K562 (cell line): Measurements from ENCODE around the gene IFI27L1. TPM values are rescaled to one million over a fixed set of nuclear protein-coding genes. Genes with fewer than 3 reads are reported as not detected.

Experiments
- ATAC-seq: fragments of 200-7000 bp; cut with Tn5 transposase; 3 replicates; pipeline ENCODE4 v1.9.1; 2020; ENCODE audit warnings: moderate library complexity
- BruUV-seq: library from RNA; stranded (reverse); fragments of 400-500 nt; replicated peaks from 2 replicates; lab custom pipeline; 2021; lab: Mats Ljungman, UMichigan
- CTCF ChIA-PET: fragments of 300-600 bp; formaldehyde crosslinking; extraction: SDS; loops from one replicate; lab custom pipeline; 2021; ENCODE audit warnings: low intra/inter-chr PET ratio; lab: Yijun Ruan, JAX
- POLR2A ChIA-PET: fragments of 300-600, 350-650 bp; sonication (Branson Sonifier 250); formaldehyde crosslinking; extraction: SDS; loops from one replicate; lab custom pipeline; 2021; ENCODE audit warnings: antibody characterized with exemption, inconsistent platforms; lab: Yijun Ruan, JAX
- DNase-seq, 4 experiments: peaks; one replicate each; pipeline versions ENCODE4 v3.0.0 to v3.0.0-alpha.2; 2011 to 2018; ENCODE audit warnings: low spot score in 3 of 4, mixed read lengths in 3 of 4; ENCODE audit errors: extremely low read depth in 1 of 4
- FAIRE-seq: peaks from 2 replicates; lab custom pipeline; 2011; peaks lifted over from hg19 to GRCh38; lab: Jason Lieb, UNC
- H2AFZ ChIP-seq: 2 replicates; pipeline ENCODE4 v1.6.0; 2011; ENCODE audit warnings: low read depth, low read length, control low read depth, inconsistent platforms
- H3K27ac ChIP-seq: fragments of 200-600 bp; 3 replicates; pipeline ENCODE4 v1.8.0; 2011; ENCODE audit warnings: low read depth, mild to moderate bottlenecking, control low read depth, inconsistent platforms, low read length, moderate library complexity, mixed read lengths; ENCODE audit errors: extremely low read depth
- H3K27me3 ChIP-seq, 2 experiments: fragments of 300-600 bp in 1 of 2; 2 replicates in 1 of 2; 3 replicates in 1 of 2; pipeline versions ENCODE4 v1.6.0 to v1.8.0; 2011; ENCODE audit warnings: inconsistent platforms in 2 of 2, low read length in 2 of 2, mild to moderate bottlenecking in 1 of 2, mixed read lengths in 1 of 2, moderate library complexity in 1 of 2; ENCODE audit not compliant: control insufficient read depth in 2 of 2, insufficient read depth in 2 of 2
- H3K36me3 ChIP-seq: fragments of 300-600 bp; 3 replicates; pipeline ENCODE4 v1.8.0; 2011; ENCODE audit warnings: mild to moderate bottlenecking, low read length, inconsistent platforms; ENCODE audit not compliant: control insufficient read depth, insufficient read depth
- H3K4me1 ChIP-seq, 2 experiments: fragments of 200-600 bp in 1 of 2; replicated peaks in 1 of 2; 2 replicates in 1 of 2; 3 replicates in 1 of 2; pipeline versions ENCODE4 v1.5.1 to v1.8.0; 2011; ENCODE audit warnings: inconsistent platforms in 2 of 2, low read length in 2 of 2, mild to moderate bottlenecking in 1 of 2, mixed read lengths in 1 of 2, moderate library complexity in 1 of 2; ENCODE audit not compliant: control insufficient read depth in 2 of 2, insufficient read depth in 2 of 2
- H3K4me2 ChIP-seq: 2 replicates; pipeline ENCODE4 v1.6.1; 2011; ENCODE audit warnings: low read length, control low read depth, inconsistent platforms, mixed read lengths; ENCODE audit not compliant: insufficient read depth
- H3K4me3 ChIP-seq: fragments of 200-600 bp; sonication (generic), shearing (Covaris generic); 2 replicates; pipeline ENCODE4 v1.5.1; 2016; ENCODE audit warnings: control low read depth, inconsistent platforms
- H3K79me2 ChIP-seq: fragments of 200-600 bp; 3 replicates; pipeline ENCODE4 v1.8.0; 2011; ENCODE audit warnings: low read length, inconsistent platforms; ENCODE audit not compliant: control insufficient read depth, insufficient read depth
- H3K9ac ChIP-seq, 2 experiments: 2 replicates each; pipeline versions ENCODE4 v1.6.0 to v1.6.1; 2011; ENCODE audit warnings: low read depth in 2 of 2, low read length in 2 of 2, control low read depth in 1 of 2, inconsistent platforms in 1 of 2, mild to moderate bottlenecking in 1 of 2, mixed read lengths in 1 of 2; ENCODE audit not compliant: insufficient read depth in 1 of 2
- H3K9me1 ChIP-seq: one replicate; pipeline ENCODE4 v1.6.0; 2011; ENCODE audit warnings: inconsistent platforms, mild to moderate bottlenecking, low read length, moderate library complexity; ENCODE audit not compliant: control insufficient read depth, insufficient read depth
- H3K9me3 ChIP-seq: replicated peaks from 2 replicates; pipeline ENCODE4 v1.5.1; 2011; ENCODE audit warnings: low read depth, low read length, inconsistent platforms; ENCODE audit not compliant: control insufficient read depth, insufficient read depth
- H4K20me1 ChIP-seq: replicated peaks from 2 replicates; pipeline ENCODE4 v1.6.1; 2011; ENCODE audit warnings: low read length, inconsistent platforms, mixed read lengths; ENCODE audit not compliant: control insufficient read depth, insufficient read depth
- CEBPG ChIP-seq, 3 experiments: fragments of 200-800 bp in 1 of 3; sonication (Bioruptor generic) in 1 of 3; sonication (generic) in 1 of 3; formaldehyde crosslinking in 1 of 3; IDR thresholded peaks in 2 of 3; conservative IDR thresholded peaks in 1 of 3; 2 replicates each; pipeline versions ENCODE4 v1.6.1 to v1.8.0; 2016 to 2022; ENCODE audit warnings: missing compliant biosample characterization in 2 of 3, missing genetic modification characterization in 2 of 3, mild to moderate bottlenecking in 1 of 3, missing genetic modification reagents in 1 of 3
- HCFC1 ChIP-seq: IDR thresholded peaks from 2 replicates; pipeline ENCODE4 v1.6.1; 2012; ENCODE audit warnings: low read depth, low read length, improper control_type of control experiment
- IRF2 ChIP-seq: sonication (generic); formaldehyde crosslinking; IDR thresholded peaks from 2 replicates; pipeline ENCODE4 v1.8.1; 2022; ENCODE audit warnings: mild to moderate bottlenecking, missing genetic modification reagents
- MCM3 ChIP-seq: fragments of 450-650 bp; IDR thresholded peaks from 2 replicates; pipeline ENCODE4 v1.6.1; 2016
- MXI1 ChIP-seq: IDR thresholded peaks from 2 replicates; pipeline ENCODE4 v1.6.1; 2011; ENCODE audit warnings: low read depth, mild to moderate bottlenecking, improper control_type of control experiment, low read length
- SPI1 ChIP-seq: IDR thresholded peaks from 2 replicates; pipeline ENCODE4 v1.6.1; 2011; ENCODE audit warnings: low read depth, low read length, control low read depth, borderline replicate concordance
- SREBF1 ChIP-seq: fragments of 150-350 bp; IDR thresholded peaks from 2 replicates; pipeline ENCODE4 v1.6.1; 2014; ENCODE audit warnings: antibody characterized with exemption, low read depth, low read length, borderline replicate concordance
- ZNF324 ChIP-seq: fragments of 250-450 bp; sonication (Bioruptor Pico); IDR thresholded peaks from 2 replicates; pipeline ENCODE4 v1.4.0; 2020; ENCODE audit warnings: mild to moderate bottlenecking
- ZNF436 ChIP-seq: fragments of 250-450, 450-650 bp; sonication (Bioruptor Pico); formaldehyde crosslinking; IDR thresholded peaks from 2 replicates; pipeline ENCODE4 v1.7.0; 2020; ENCODE audit warnings: mild to moderate bottlenecking
- ZNF696 ChIP-seq: fragments of 250-450 bp; sonication (Bioruptor Pico); conservative IDR thresholded peaks from 2 replicates; pipeline ENCODE4 v1.4.0; 2020; ENCODE audit warnings: mild to moderate bottlenecking, moderate library complexity
- WGBS: fragments of 100-300 bp; shearing (Covaris generic); methylation state at CpG from one replicate; pipeline ENCODE4 v1.1.6; 2016; ENCODE audit warnings: low coverage, mixed read lengths; ENCODE audit not compliant: insufficient coverage; ENCODE audit errors: missing lambda C conversion rate; 5-methylcytosine and 5-hydroxymethylcytosine counted together
- in situ Hi-C: fragments of 300-500 bp; cut with MboI; formaldehyde crosslinking; loops from 4 replicates; pipeline ENCODE4 v1.15.0; 2018; ENCODE audit warnings: inconsistent platforms, mixed read lengths
- intact Hi-C: fragments of 100-400 bp; cut with micrococcal nuclease; formaldehyde crosslinking; loops from 2 replicates; pipeline ENCODE4 v1.14.2; 2022
- polyA plus RNA-seq, 8 experiments: library from polyadenylated mRNA; depleted of rRNA in 4 of 8; stranded (reverse) in 5 of 8; unstranded in 3 of 8; fragments of >200 nt; fragmentation: Nextera tagmentation in 2 of 8; fragmentation: Illumina TruSeq in 1 of 8; extraction: Ambion mirVana in 2 of 8; extraction: Trizol in 1 of 8; gene quantifications; 2 replicates each; pipeline versions ENCODE4 v1.2.1 to v1.2.3, GENCODE V29; 2011 to 2014; ENCODE audit warnings: inconsistent platforms in 1 of 8, missing spikeins in 1 of 8
- total RNA-seq, 7 experiments: library from RNA; depleted of rRNA in 6 of 7; stranded (reverse); fragments of >200 nt in 6 of 7; fragmentation: Illumina TruSeq in 2 of 7; extraction: Trizol in 2 of 7; gene quantifications; 2 replicates each; pipeline versions ENCODE4 v1.2.1 to v1.2.3, GENCODE V29; 2011 to 2021; ENCODE audit warnings: low replicate concordance in 1 of 7

IFI27L1 gene
- total and polyA plus RNA-seq, 9 of the 15 experiments (the other 6 are each of a cell fraction or from before 2014, with no cell fraction given) = 14.5 to 28.0 (median 23.8) TPM

DNA sequence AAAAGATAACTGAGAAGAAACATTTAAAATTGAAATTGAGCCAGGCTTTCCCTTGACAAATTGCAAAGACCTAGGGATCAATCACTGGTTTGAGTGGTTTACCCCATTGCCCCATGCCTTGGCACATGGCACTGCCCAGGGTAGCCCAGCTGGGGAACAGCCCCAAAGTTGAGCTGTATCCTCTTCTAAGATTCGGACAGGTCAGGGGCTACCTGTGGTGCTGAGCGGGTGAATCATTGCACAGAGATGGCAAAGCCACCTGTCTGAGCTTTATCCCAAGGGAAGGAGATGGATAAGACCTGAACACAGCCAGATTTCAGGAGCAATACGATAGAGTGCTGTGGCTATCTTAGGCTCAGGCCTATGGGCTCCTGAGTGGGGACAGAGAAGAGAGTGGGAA lies 41.3 kb downstream of the IFI27L1 start:
- no peaks in the 10 kb centered on the region; a peak in 1 of 5 replicates for H3K4me1 ChIP-seq
- WGBS = 0% methylated on average over 3 of the region's 3 CpGs
- no peak for TF ChIP-seq SREBF1
- no peak for TF ChIP-seq ZNF436
- TF ChIP-seq MCM3 = no peak
- TF ChIP-seq SPI1 = no peak
- TF ChIP-seq CEBPG (CRISPR knock-in tag; IDR thresholded peaks at IDR 0.05) = no peak
- no peak for TF ChIP-seq CEBPG (tag; conservative IDR thresholded peaks at IDR 0.05 in 1 of 2, IDR thresholded peaks at IDR 0.05 in 1 of 2)
- TF ChIP-seq HCFC1 = no peak
- no peak for TF ChIP-seq MXI1
- TF ChIP-seq ZNF696 (CRISPR knock-in tag) = no peak
- no peak for TF ChIP-seq ZNF324 (CRISPR knock-in tag)
- no peak for TF ChIP-seq IRF2

More for the DNA sequence above, 41.3 kb downstream of the IFI27L1 start:
- Histone ChIP-seq H3K9ac (no peak overlapping the region), H2AFZ (no peak overlapping the region), H3K4me2 (no peak overlapping the region), H3K36me3 (no peaks in the 10 kb centered on the region), H3K9me1 (no peaks in the 10 kb centered on the region), H3K79me2 (no peaks in the 10 kb centered on the region), H3K9me3 (no peaks in the 10 kb centered on the region), H3K4me3 (no peak overlapping the region), H3K27me3 (peaks cover 0 to 20% of the 10 kb centered on the region in 2 experiments; a peak in 2 of 5 replicates), H3K27ac (no peak overlapping the region), H4K20me1 (no peaks in the 10 kb centered on the region)
- FAIRE-seq (no peak), DNase-seq (no peak), ATAC-seq (no peak)
- BruUV-seq = no TSS peak
- in situ Hi-C loops = no loop called here
- ChIA-PET CTCF (no interaction called here), POLR2A (no interaction called here)
- intact Hi-C loops = no loop called here
